Glomerular visceral epithelial cell (primary cell): ENCODE data around the gene MANSC1.
"Not testable (repeated sequence)": the region's sequence is repeated elsewhere in the genome, so short reads cannot be mapped to it uniquely, and the experiment has no call there.

Experiments used
- DNase-seq: peaks from one replicate; pipeline ENCODE4 v3.0.0-alpha.2; 2016; ENCODE audit errors: extremely low spot score

The MANSC1 gene

GRCh38 chr12:12365446-12365802, 15.4 kb upstream of the MANSC1 start:
- DNase-seq: no peak

GRCh38 chr12:12364787-12365445, 14.9 kb upstream of the MANSC1 start:
- DNase-seq: no peak

- no peak for DNase-seq
These were observed 8.5 kb upstream of the MANSC1 start for GRCh38 chr12:12358528-12358927.

- peak; percentile 3 for DNase-seq
These were observed 7.8 kb upstream of the MANSC1 start for GRCh38 chr12:12357719-12358461.

- DNase-seq: peak; percentile 94
These were observed 7.1 kb upstream of the MANSC1 start, which contains the start of gene BORCS5 for GRCh38 chr12:12356896-12357718. TSS of gene BORCS5 (plus strand) at chr12:12357078. CDS start at chr12:12357452, 374 bp downstream.

- no peak for DNase-seq
These were observed 6.4 kb upstream of the MANSC1 start for GRCh38 chr12:12356467-12356895.

GRCh38 chr12:12353807-12354206, 3.8 kb upstream of the MANSC1 start:
- no peak for DNase-seq

- DNase-seq: no peak
These were observed 3.2 kb upstream of the MANSC1 start for GRCh38 chr12:12353276-12353675.

- DNase-seq: not testable (repeated sequence)
These were observed 1.6 kb upstream of the MANSC1 start for GRCh38 chr12:12351468-12352185.

- DNase-seq: no peak
These were observed 924 bp upstream of the MANSC1 start for GRCh38 chr12:12350868-12351463.

GRCh38 chr12:12338527-12339168, 11.4 kb downstream of the MANSC1 start:
- no peak for DNase-seq

GRCh38 chr12:12336511-12336910, 13.5 kb downstream of the MANSC1 start:
- DNase-seq: no peak

- no peak for DNase-seq
These were observed 14.0 kb downstream of the MANSC1 start for GRCh38 chr12:12336049-12336411.

- DNase-seq: peak; percentile 62
These were observed 15.5 kb downstream of the MANSC1 start for GRCh38 chr12:12334367-12335040.

- DNase-seq: peak; percentile 27
These were observed 16.4 kb downstream of the MANSC1 start for GRCh38 chr12:12333407-12334366.

- DNase-seq: no peak
These were observed 18.1 kb downstream of the MANSC1 start for GRCh38 chr12:12331896-12332295.

GRCh38 chr12:12331244-12331771, 18.7 kb downstream of the MANSC1 start:
- DNase-seq: no peak

- peak; percentile 61 for DNase-seq
These were observed 22.2 kb downstream of the MANSC1 start for GRCh38 chr12:12327802-12328201.

GRCh38 chr12:12326262-12326661, 23.8 kb downstream of the MANSC1 start:
- no peak for DNase-seq
